Muscle layer of colon (tissue), 2 donors: Measurements from ENCODE around the gene AMDHD1.

Experiments used
- H3K27ac ChIP-seq: one replicate; pipeline ENCODE4 v1.7.0; 2013; ENCODE audit warnings: low read depth, mild to moderate bottlenecking, low read length, moderate library complexity
- H3K27me3 ChIP-seq, 2 donors: one replicate each; pipeline ENCODE4 v1.7.0; 2013; ENCODE audit warnings: low read length in 2 of 2, mild to moderate bottlenecking in 2 of 2; ENCODE audit not compliant: insufficient read depth in 2 of 2, control insufficient read depth in 1 of 2
- H3K36me3 ChIP-seq: one replicate; pipeline ENCODE4 v1.7.0; 2013; ENCODE audit warnings: mild to moderate bottlenecking, low read length; ENCODE audit not compliant: insufficient read depth
- H3K4me1 ChIP-seq: one replicate; pipeline ENCODE4 v1.7.0; 2013; ENCODE audit warnings: mild to moderate bottlenecking, low read length; ENCODE audit not compliant: insufficient read depth
- H3K4me3 ChIP-seq, 2 donors: one replicate each; pipeline ENCODE4 v1.7.0; 2013; ENCODE audit warnings: low read length in 2 of 2, low read depth in 1 of 2, mild to moderate bottlenecking in 1 of 2, moderate library complexity in 1 of 2
- H3K9ac ChIP-seq: one replicate; pipeline ENCODE4 v1.7.0; 2013; ENCODE audit warnings: low read length
- H3K9me3 ChIP-seq: one replicate; pipeline ENCODE4 v1.7.0; 2013; ENCODE audit warnings: mild to moderate bottlenecking, low read length
- donor health status: abdominal sarcoma.
- donor health status: Adenocarcinoma of cecum.

AMDHD1 gene

GRCh38 chr12:95997911-95998510 is 54.9 kb downstream of the AMDHD1 start:
- no peaks in the 10 kb centered on the region for H3K4me1 ChIP-seq
- no peak overlapping the region for H3K9ac ChIP-seq

GRCh38 chr12:95998611-95999286 is 55.6 kb downstream of the AMDHD1 start:
- no peak overlapping the region for H3K9ac ChIP-seq
- no peaks in the 10 kb centered on the region for H3K27me3 ChIP-seq
- H3K9me3 ChIP-seq: no peaks in the 10 kb centered on the region
- peaks cover 6% of the 10 kb centered on the region for H3K36me3 ChIP-seq
- H3K27ac ChIP-seq: no peak overlapping the region
- no peak overlapping the region for H3K4me3 ChIP-seq
- no peaks in the 10 kb centered on the region for H3K4me1 ChIP-seq

More at GRCh38 chr12:95997911-95998510, 54.9 kb downstream of the AMDHD1 start:
- H3K27ac ChIP-seq: no peak overlapping the region
- no peak overlapping the region for H3K4me3 ChIP-seq
- H3K36me3 ChIP-seq: peaks cover 6% of the 10 kb centered on the region
- H3K9me3 ChIP-seq: no peaks in the 10 kb centered on the region
- H3K27me3 ChIP-seq: no peaks in the 10 kb centered on the region

- H3K9me3 ChIP-seq: no peaks in the 10 kb centered on the region
- H3K4me1 ChIP-seq: no peaks in the 10 kb centered on the region
- H3K27me3 ChIP-seq: no peaks in the 10 kb centered on the region
- no peak overlapping the region for H3K27ac ChIP-seq
- no peak overlapping the region for H3K9ac ChIP-seq
- no peak overlapping the region for H3K4me3 ChIP-seq
- peaks cover 12% of the 10 kb centered on the region for H3K36me3 ChIP-seq
Observed at GRCh38 chr12:95999484-95999883, 56.4 kb downstream of the AMDHD1 start.

GRCh38 chr12:96000858-96001257 is 57.7 kb downstream of the AMDHD1 start:
- Histone ChIP-seq H3K9ac (no peak overlapping the region), H3K4me3 (no peak overlapping the region), H3K9me3 (no peaks in the 10 kb centered on the region), H3K4me1 (no peaks in the 10 kb centered on the region), H3K27me3 (no peaks in the 10 kb centered on the region), H3K36me3 (peaks cover 25% of the 10 kb centered on the region), H3K27ac (no peak overlapping the region)

GRCh38 chr12:96006727-96007126 is 63.6 kb downstream of the AMDHD1 start:
- Histone ChIP-seq H3K9ac (no peak overlapping the region), H3K36me3 (peaks cover 62% of the 10 kb centered on the region), H3K27me3 (no peaks in the 10 kb centered on the region), H3K4me3 (no peak overlapping the region), H3K9me3 (no peaks in the 10 kb centered on the region), H3K27ac (no peak overlapping the region), H3K4me1 (no peaks in the 10 kb centered on the region)

- peaks cover 72% of the 10 kb centered on the region for H3K36me3 ChIP-seq
- no peak overlapping the region for H3K4me3 ChIP-seq
- no peaks in the 10 kb centered on the region for H3K9me3 ChIP-seq
- no peaks in the 10 kb centered on the region for H3K27me3 ChIP-seq
- no peaks in the 10 kb centered on the region for H3K4me1 ChIP-seq
- no peak overlapping the region for H3K9ac ChIP-seq
- no peak overlapping the region for H3K27ac ChIP-seq
Observed at GRCh38 chr12:96007729-96008128, 64.6 kb downstream of the AMDHD1 start.

GRCh38 chr12:96014943-96015599 is 71.9 kb downstream of the AMDHD1 start:
- no peak overlapping the region for H3K4me3 ChIP-seq
- H3K27me3 ChIP-seq: no peaks in the 10 kb centered on the region
- no peaks in the 10 kb centered on the region for H3K9me3 ChIP-seq
- H3K27ac ChIP-seq: no peak overlapping the region
- no peaks in the 10 kb centered on the region for H3K4me1 ChIP-seq
- peaks cover 61% of the 10 kb centered on the region for H3K36me3 ChIP-seq
- no peak overlapping the region for H3K9ac ChIP-seq

GRCh38 chr12:96015672-96016071 is 72.5 kb downstream of the AMDHD1 start:
- H3K9ac ChIP-seq: no peak overlapping the region
- H3K9me3 ChIP-seq: no peaks in the 10 kb centered on the region
- peaks cover 58% of the 10 kb centered on the region for H3K36me3 ChIP-seq
- H3K27ac ChIP-seq: no peak overlapping the region
- H3K4me1 ChIP-seq: no peaks in the 10 kb centered on the region
- H3K27me3 ChIP-seq: no peaks in the 10 kb centered on the region
- no peak overlapping the region for H3K4me3 ChIP-seq
